RWPE2 (cell line): ENCODE data around the gene SREBF2.

Source experiments
- ATAC-seq: fragments of 200-7000 bp; cut with Tn5 transposase; 3 replicates; pipeline ENCODE4 v1.9.1; 2021; ENCODE audit warnings: low read depth
- DNase-seq: peaks from one replicate; pipeline ENCODE4 v3.0.0-alpha.2; 2020; ENCODE audit warnings: low spot score
- H3K27ac ChIP-seq: fragments of 450-650 bp; 2 replicates; pipeline ENCODE4 v1.5.1; 2017; ENCODE audit warnings: mild to moderate bottlenecking; ENCODE audit not compliant: poor library complexity, severe bottlenecking
- H3K27me3 ChIP-seq: fragments of 250-450 bp; sonication (Bioruptor Pico); 2 replicates; pipeline ENCODE4 v1.5.1; 2021; ENCODE audit warnings: mild to moderate bottlenecking, moderate library complexity; ENCODE audit not compliant: insufficient read depth, poor library complexity, severe bottlenecking
- H3K36me3 ChIP-seq: fragments of 250-450 bp; sonication (Bioruptor Pico); 2 replicates; pipeline ENCODE4 v1.5.1; 2020; ENCODE audit warnings: low read depth, mild to moderate bottlenecking, moderate library complexity
- H3K4me1 ChIP-seq: fragments of 250-450 bp; sonication (Bioruptor Pico); 2 replicates; pipeline ENCODE4 v1.5.1; 2021; ENCODE audit warnings: mild to moderate bottlenecking, moderate library complexity; ENCODE audit not compliant: insufficient read depth, poor library complexity, severe bottlenecking
- H3K4me3 ChIP-seq: fragments of 250-450 bp; sonication (Bioruptor Pico); 2 replicates; pipeline ENCODE4 v1.5.1; 2021; ENCODE audit warnings: mild to moderate bottlenecking, moderate library complexity; ENCODE audit not compliant: severe bottlenecking
- H3K9me3 ChIP-seq: fragments of 250-450 bp; sonication (Bioruptor Pico); 2 replicates; pipeline ENCODE4 v1.5.1; 2021; ENCODE audit warnings: mild to moderate bottlenecking, moderate library complexity; ENCODE audit not compliant: severe bottlenecking
- CTCF ChIP-seq: fragments of 450-650 bp; IDR thresholded peaks from one replicate; pipeline ENCODE4 v1.5.1; 2017; ENCODE audit warnings: mild to moderate bottlenecking, moderate library complexity; ENCODE audit not compliant: poor library complexity, severe bottlenecking

SREBF2 gene

DNA sequence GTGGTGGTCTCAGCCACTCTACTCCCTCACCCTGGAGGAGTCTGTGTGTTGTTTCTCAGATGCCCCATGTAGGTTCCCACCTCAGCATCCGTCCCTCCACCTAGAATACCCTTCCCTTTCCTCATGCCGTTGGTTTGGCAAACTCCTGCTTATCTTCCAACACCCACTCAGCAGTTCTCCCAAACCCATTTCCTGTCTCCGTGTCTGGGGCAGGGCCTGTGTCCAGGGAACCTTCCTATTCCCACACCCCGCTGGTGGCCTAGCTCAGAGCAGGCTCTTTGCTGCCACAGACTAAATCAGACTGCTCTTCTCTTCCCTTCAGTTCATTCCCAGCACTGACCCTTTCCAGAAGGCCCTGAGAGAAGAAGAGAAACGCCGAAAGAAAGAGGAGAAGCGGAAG is 7.5 kb upstream of the SREBF2 start:
- no peak for TF ChIP-seq CTCF
- no peak overlapping the region for H3K4me3 ChIP-seq
- no peaks in the 10 kb centered on the region for H3K27me3 ChIP-seq
- ATAC-seq (no peak), DNase-seq (no peak)
- no peak overlapping the region for H3K27ac ChIP-seq
- H3K4me1 ChIP-seq = no peaks in the 10 kb centered on the region
- peaks cover 8% of the 10 kb centered on the region for H3K36me3 ChIP-seq
- H3K9me3 ChIP-seq = no peaks in the 10 kb centered on the region

DNA sequence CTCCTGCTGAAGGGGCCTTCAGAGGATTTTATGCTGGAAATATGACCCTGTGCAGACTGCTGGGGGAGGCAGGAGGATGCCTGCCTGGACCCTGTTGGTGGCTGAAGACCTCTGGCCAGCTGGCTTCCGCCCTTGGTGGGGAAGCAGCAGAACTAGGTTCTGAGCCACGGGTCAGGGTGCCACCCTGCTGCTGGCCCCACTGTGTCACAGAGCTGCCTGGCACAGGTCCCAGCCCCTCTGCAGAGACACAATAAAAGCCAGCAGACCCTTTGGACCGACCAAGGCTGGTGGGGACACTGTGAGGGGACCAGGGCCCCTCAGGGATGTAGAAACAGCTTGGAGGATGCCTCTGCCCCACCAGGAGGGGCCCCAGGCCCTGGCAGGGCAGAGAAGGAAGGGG is 6.9 kb upstream of the SREBF2 start:
- Histone ChIP-seq H3K9me3 (no peaks in the 10 kb centered on the region), H3K36me3 (peaks cover 8% of the 10 kb centered on the region), H3K4me3 (no peak overlapping the region), H3K27ac (no peak overlapping the region), H3K4me1 (no peaks in the 10 kb centered on the region), H3K27me3 (no peaks in the 10 kb centered on the region)
- DNase-seq (no peak), ATAC-seq (no peak)
- no peak for TF ChIP-seq CTCF

GRCh38 chr22:41826430-41827383 is 6.2 kb upstream of the SREBF2 start:
- ATAC-seq = no peak
- TF ChIP-seq CTCF = no peak
- no peak for DNase-seq
- H3K9me3 ChIP-seq = no peaks in the 10 kb centered on the region
- no peak overlapping the region for H3K4me3 ChIP-seq
- H3K27me3 ChIP-seq = no peaks in the 10 kb centered on the region
- H3K27ac ChIP-seq = no peak overlapping the region
- peaks cover 4% of the 10 kb centered on the region for H3K4me1 ChIP-seq
- peaks cover 8% of the 10 kb centered on the region for H3K36me3 ChIP-seq

GRCh38 chr22:41827671-41828070 is 5.2 kb upstream of the SREBF2 start:
- Histone ChIP-seq H3K27me3 (no peaks in the 10 kb centered on the region), H3K4me1 (peaks cover 9% of the 10 kb centered on the region), H3K36me3 (peaks cover 8% of the 10 kb centered on the region), H3K27ac (no peak overlapping the region), H3K4me3 (no peak overlapping the region), H3K9me3 (no peaks in the 10 kb centered on the region)
- no peak for DNase-seq
- TF ChIP-seq CTCF = no peak
- no peak for ATAC-seq

DNA sequence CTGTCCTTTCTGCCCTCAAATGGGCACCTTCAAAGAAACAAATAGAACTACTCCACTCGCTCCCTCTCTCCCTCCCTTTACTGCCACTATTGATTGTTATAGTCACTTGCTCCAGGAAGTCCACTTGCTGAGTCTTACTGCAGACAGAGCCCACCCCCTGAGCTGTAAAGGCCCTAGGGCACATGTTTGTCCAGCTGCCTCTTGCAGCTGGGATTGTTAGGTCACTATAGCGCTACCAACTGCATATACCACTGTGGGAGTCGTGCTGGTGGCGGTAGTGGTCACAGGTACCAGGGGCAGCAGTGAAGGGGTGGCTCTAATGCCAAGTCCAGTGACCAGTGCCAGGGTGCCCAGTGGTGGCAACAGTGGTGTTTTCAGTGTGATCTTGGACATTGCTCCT is 4.4 kb upstream of the SREBF2 start:
- ATAC-seq = no peak
- H3K4me3 ChIP-seq = no peak overlapping the region
- no peak for TF ChIP-seq CTCF
- no peaks in the 10 kb centered on the region for H3K27me3 ChIP-seq
- no peaks in the 10 kb centered on the region for H3K9me3 ChIP-seq
- DNase-seq = no peak
- peaks cover 9% of the 10 kb centered on the region for H3K4me1 ChIP-seq
- no peak overlapping the region for H3K27ac ChIP-seq
- H3K36me3 ChIP-seq = peaks cover 5% of the 10 kb centered on the region
